Cardiac fibroblast (primary cell): ENCODE results near the gene RPTN.

ENCODE experiments used
- DNase-seq, 2 donors: peaks; one replicate each; pipeline versions ENCODE4 v3.0.0 to v3.0.0-alpha.2; 2010; ENCODE audit warnings: low read depth in 2 of 2
- H3K4me3 ChIP-seq, 2 donors: replicated peaks in 1 of 2; 1 replicate in 1 of 2; 2 replicates in 1 of 2; pipeline ENCODE4 v1.5.1; 2011; ENCODE audit warnings: low read depth in 2 of 2, low read length in 2 of 2, mild to moderate bottlenecking in 2 of 2, moderate library complexity in 1 of 2
- TF ChIP-seq, protein P1 (sequence below): IDR thresholded peaks from one replicate; pipeline ENCODE4 v1.5.1; 2011; ENCODE audit warnings: low read depth, mild to moderate bottlenecking, low read length, inconsistent platforms

RPTN gene

DNA sequence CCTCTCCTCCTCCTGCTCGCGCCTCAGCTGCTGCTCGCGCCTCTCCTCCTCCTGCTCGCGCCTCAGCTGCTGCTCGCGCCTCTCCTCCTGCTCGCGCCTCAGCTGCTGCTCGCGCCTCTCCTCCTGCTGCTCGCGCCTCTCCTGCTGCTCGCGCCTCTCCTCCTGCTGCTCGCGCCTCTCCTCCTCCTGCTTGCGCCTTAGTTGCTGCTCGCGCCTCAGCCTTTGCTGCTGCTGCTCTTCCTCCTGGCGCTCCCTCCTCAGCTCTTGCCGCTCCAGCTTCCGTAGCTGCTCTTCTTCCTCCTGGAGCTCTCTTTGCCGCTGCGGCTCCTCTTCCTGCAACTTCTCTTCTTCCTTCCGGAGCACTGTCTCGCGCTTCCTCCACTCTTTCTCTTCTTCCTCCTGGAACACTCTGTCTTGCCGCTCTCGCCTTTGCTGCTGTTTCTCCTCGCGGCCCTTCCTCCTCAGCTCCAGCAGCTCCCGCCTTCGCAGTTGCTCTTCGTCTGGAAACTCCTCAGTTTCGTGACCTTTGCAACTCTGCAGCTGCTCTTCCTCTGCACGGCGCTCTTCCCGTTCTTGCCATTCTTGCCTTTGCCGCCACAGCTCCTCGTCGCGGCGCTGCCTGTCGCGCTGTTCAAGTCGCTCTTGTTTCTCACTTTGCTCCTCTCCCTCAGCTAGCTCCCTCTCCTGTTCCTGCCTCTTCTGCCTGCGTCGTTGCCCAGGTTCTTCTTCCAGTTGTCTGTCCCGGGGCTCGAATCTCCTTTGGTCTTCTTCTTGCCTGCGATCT lies 46.7 kb downstream of the RPTN start:
- H3K4me3 ChIP-seq = peak overlapping the region; percentile 15 to 36
- TF ChIP-seq, protein P1, sequence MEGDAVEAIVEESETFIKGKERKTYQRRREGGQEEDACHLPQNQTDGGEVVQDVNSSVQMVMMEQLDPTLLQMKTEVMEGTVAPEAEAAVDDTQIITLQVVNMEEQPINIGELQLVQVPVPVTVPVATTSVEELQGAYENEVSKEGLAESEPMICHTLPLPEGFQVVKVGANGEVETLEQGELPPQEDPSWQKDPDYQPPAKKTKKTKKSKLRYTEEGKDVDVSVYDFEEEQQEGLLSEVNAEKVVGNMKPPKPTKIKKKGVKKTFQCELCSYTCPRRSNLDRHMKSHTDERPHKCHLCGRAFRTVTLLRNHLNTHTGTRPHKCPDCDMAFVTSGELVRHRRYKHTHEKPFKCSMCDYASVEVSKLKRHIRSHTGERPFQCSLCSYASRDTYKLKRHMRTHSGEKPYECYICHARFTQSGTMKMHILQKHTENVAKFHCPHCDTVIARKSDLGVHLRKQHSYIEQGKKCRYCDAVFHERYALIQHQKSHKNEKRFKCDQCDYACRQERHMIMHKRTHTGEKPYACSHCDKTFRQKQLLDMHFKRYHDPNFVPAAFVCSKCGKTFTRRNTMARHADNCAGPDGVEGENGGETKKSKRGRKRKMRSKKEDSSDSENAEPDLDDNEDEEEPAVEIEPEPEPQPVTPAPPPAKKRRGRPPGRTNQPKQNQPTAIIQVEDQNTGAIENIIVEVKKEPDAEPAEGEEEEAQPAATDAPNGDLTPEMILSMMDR = no peak
- DNase-seq = peak; percentile 16 to 22

DNA sequence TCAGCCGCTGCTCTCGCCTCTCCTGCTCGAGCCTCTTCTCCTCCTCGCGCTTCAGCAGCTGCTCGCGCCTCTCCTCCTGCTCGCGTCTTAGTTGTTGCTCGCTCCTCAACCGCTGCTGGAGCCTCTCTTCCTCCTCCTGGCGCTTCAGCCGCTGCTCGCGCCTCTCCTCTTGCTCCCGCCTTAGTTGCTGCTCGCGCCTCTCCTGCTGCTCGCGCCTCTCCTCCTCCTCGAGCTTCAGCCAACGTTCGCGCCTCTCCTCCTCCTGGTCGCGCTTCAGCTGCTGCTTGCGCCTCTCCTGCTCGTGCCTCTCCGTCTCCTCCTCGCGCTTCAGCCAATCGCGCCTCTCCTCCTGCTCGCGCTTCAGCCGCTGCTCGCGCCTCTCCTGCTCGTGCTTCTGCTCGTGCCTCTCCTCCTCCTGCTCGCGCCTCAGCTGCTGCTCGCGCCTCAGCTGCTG lies 47.5 kb downstream of the RPTN start:
- TF ChIP-seq, protein P1 = no peak
- peak in 1 of 2 donors; percentile 38 for DNase-seq
- peak overlapping the region; percentile 50 to 54 for H3K4me3 ChIP-seq

DNA sequence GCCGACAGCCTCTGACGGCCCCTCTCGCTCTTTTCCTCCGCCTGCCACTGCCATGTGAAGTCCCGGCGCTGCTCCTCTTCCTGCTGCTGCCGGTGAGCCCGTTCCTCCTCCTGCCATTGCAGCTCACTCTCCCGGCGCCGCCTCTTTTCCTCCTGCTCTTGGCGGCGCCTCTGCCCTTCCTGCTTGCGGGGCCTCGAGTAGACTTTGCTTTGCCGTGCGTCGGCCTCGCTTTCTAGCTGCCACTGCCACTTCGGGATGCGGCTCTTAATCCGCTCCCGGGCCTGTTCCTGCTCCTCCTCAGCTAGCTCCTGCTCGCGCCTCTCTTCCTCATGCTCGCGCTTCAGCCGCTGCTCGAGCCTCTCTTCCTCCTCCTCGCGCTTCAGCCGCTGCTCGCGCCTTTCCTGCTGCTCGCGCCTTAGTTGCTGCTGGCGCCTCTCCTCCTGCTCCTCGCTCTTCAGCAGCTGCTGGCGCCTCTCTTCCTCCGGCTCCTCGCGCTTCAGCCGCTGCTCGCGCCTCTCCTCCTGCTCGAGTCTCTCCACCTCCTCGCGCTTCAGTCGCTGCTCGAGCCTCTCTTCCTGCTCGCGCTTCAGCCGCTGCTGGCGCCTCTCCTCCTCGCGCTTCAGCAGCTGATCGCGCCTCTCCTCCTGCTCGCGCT lies 48.0 kb downstream of the RPTN start:
- H3K4me3 ChIP-seq = peak overlapping the region; percentile 50 to 54
- TF ChIP-seq, protein P1 = no peak
- peak; percentile 54 to 65 for DNase-seq

DNA sequence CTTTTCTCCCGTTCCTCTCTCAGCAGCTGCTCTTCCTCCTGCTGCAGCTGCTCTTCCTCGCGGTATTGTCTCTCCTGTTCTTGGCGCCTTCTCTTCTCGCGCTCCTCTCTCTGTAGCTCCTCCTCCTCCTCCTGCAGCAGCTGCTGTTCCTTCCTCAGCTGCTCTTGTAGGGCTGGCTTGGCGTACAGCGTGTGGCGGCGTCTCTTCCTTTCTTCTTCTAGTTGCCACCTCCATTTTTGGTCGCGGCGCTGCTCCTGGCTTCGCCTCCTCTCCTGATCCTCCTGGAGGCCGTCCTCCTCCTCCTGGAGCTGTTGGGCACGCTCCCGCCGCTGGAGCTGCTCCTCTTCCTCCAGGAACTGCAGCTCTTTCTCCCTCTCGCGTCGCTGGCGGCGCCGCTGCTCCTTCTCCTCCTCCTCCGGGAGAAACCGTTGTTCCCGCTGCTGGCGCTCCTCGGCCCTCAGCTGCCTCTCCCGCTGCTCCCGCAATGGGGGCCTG lies 48.6 kb downstream of the RPTN start:
- peak; percentile 38 to 65 for DNase-seq

DNA sequence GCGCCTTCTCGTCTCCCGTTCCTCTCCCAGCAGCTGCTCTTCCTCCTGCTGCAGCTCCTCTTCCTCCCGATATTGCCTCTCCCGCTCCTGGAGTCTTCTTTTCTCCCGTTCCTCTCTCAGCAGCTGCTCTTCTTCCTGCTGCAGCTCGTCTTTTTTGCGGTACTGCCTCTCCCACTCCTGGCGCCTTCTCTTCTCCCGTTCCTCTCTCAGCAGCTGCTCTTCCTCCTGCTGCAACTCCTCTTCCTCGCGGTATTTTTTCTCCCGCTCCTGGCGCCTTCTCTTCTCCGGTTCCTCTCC lies 49.1 kb downstream of the RPTN start:
- TF ChIP-seq, protein P1 = no peak

More for the DNA sequence above, 48.6 kb downstream of the RPTN start:
- TF ChIP-seq, protein P1 = no peak
- peak overlapping the region; percentile 50 to 54 for H3K4me3 ChIP-seq

DNA sequence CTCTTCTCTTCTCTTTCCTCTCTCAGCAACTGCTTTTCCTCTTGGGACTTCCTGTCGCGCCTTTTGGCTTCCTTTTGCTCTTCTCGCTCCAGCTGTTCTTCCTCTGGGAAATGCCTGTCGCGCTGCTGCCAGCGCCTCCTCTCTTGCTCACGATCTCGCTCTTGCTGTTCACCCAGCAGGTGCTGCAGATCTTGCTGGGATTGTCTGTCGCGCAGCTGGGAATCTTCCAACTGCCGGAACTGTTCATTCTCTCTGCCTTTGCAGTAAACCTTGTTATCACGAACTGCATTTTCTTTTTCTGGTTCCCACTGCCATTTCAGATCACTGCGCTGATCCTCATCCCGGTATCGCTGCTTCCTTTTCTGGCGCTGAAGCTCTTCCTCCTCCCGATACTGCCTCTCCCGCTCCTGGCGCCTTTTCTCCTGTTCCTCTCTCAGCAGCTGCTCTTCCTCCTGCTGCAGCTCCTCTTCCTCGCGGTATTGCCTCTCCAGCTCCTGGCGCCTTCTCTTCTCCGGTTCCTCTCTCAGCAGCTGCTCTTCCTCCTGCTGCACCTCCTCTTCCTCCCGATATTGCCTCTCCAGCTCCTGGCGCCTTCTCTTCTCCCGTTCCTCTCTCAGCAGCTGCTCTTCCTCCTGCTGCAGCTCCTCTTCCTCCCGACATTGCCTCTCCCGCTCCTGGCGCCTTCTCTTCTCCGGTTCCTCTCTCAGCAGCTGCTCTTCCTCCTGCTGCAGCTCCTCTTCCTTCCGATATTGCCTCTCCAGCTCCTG lies 49.6 kb downstream of the RPTN start:
- peak in 1 of 2 donors; percentile 25 for DNase-seq
- peak overlapping the region; percentile 50 to 54 for H3K4me3 ChIP-seq
- TF ChIP-seq, protein P1 = no peak

More for the DNA sequence above, 49.1 kb downstream of the RPTN start:
- no peak for DNase-seq
- H3K4me3 ChIP-seq = peak overlapping the region; percentile 50 to 54
